ENCODE data around the gene SERPINE1. TPM values are rescaled to one million over a fixed set of nuclear protein-coding genes. Genes with fewer than 3 reads are reported as not detected.

SERPINE1 gene
- total and polyA plus RNA-seq, 2 of the 13 experiments (the other 11 are each of a cell fraction or from before 2014, with no cell fraction given) = 21.2 to 1,576 TPM

- no peak for TF ChIP-seq CAMTA2 (CRISPR knock-in tag; IDR thresholded peaks at IDR 0.05; ENCODE audit: borderline replicate concordance)
- no peak for TF ChIP-seq ZKSCAN1 (IDR thresholded peaks at IDR 0.05; ENCODE audit: low read length)
- no peak for TF ChIP-seq ZNF563 (CRISPR knock-in tag; IDR thresholded peaks at IDR 0.05)
- TF ChIP-seq SETDB1 (CRISPR knock-in tag; IDR thresholded peaks at IDR 0.05; ENCODE audit: borderline replicate concordance) = no peak
- no peak for TF ChIP-seq RNF2 (conservative IDR thresholded peaks at IDR 0.05; ENCODE audit: low read depth)
- no peak for TF ChIP-seq HNRNPUL1 (IDR thresholded peaks at IDR 0.05; ENCODE audit: low read depth, low read length)
- TF ChIP-seq ZNF639 (CRISPR knock-in tag; conservative IDR thresholded peaks at IDR 0.05) = no peak
- no peak for TF ChIP-seq ZMYM4 (CRISPR knock-in tag; IDR thresholded peaks at IDR 0.05)
- TF ChIP-seq ZNF251 (CRISPR knock-in tag; IDR thresholded peaks at IDR 0.05) = no peak
- no peak; the same call in 1 of the 2 replicates for TF ChIP-seq ZNF768 (CRISPR knock-in tag; IDR thresholded peaks at IDR 0.05)
- peak; percentile 30; the same call in 1 of the 2 replicates for TF ChIP-seq GABPB1 (CRISPR knock-in tag; IDR thresholded peaks at IDR 0.05)
- no peak for TF ChIP-seq ZBTB8A (CRISPR knock-in tag; IDR thresholded peaks at IDR 0.05; ENCODE audit: borderline replicate concordance, low read depth)
- no peak for TF ChIP-seq SRSF9 (IDR thresholded peaks at IDR 0.05; ENCODE audit: borderline replicate concordance, insufficient read depth, low read depth, low read length, poor library complexity, severe bottlenecking)
- no peak for TF ChIP-seq ZNF512B (CRISPR knock-in tag; IDR thresholded peaks at IDR 0.05; ENCODE audit: borderline replicate concordance)
- no peak for TF ChIP-seq ZFP91 (CRISPR knock-in tag; IDR thresholded peaks at IDR 0.05; ENCODE audit: borderline replicate concordance)
- TF ChIP-seq ZNF691 (CRISPR knock-in tag; IDR thresholded peaks at IDR 0.05; ENCODE audit: borderline replicate concordance, low read depth) = no peak
- peak; percentile 19 for TF ChIP-seq XRCC5 (optimal IDR thresholded peaks at IDR 0.05; ENCODE audit: low read length)
- TF ChIP-seq ZBTB34 (CRISPR knock-in tag; IDR thresholded peaks at IDR 0.05) = no peak
- 0 out of 2 replicates have a peak, but pooled peaks have one; percentile 15 for TF ChIP-seq KMT2B (CRISPR knock-in tag; IDR thresholded peaks at IDR 0.05)
- TF ChIP-seq ZNF678 (CRISPR knock-in tag; IDR thresholded peaks at IDR 0.05) = 0 out of 2 replicates have a peak, but pooled peaks have one; percentile 60
- no peak for TF ChIP-seq POLR2AphosphoS2 (IDR thresholded peaks at IDR 0.05; ENCODE audit: low read depth, low read length)
Measured at GRCh38 chr7:101164071-101164840, 37.4 kb downstream of the SERPINE1 start (continued).

Measured in HepG2 (cell line).